ENCODE data around the gene DGKA.
"Not testable (repeated sequence)": the region's sequence is repeated elsewhere in the genome, so short reads cannot be mapped to it uniquely, and the experiment has no call there.

DNA sequence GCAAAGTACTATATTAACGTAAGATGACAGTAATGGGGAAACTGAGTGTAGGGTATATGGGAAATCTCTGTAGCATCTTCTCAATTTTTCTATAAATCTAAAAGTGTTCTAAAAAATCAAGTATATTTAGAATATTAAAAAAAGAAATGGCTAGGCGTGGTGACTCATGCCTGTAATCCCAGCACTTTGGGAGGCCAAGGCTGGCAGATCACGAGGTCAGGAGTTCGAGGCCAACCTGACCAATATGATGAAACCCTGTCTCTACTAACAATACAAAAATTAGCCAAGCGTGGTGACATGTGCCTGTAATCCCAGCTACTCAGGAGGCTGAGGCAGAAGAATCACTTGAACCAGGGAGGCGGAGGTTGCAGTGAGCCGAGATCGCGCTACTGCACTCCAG lies 7.3 kb upstream of the DGKA start:
- not testable (repeated sequence) for TF ChIP-seq POLR2AphosphoS5 (IDR thresholded peaks at IDR 0.05; ENCODE audit: low read depth, low read length); POLR2A (IDR thresholded peaks at IDR 0.05; ENCODE audit: low read depth, low read length); TAF1 (IDR thresholded peaks at IDR 0.05; ENCODE audit: borderline replicate concordance, low read depth, low read length)

Data from GM12892 (cell line).